K562 (cell line): ENCODE measurements around the gene S100A2. TPM values are rescaled to one million over a fixed set of nuclear protein-coding genes. Genes with fewer than 3 reads are reported as not detected.
A peak's percentile ranks its signal among the peaks of the same experiment; 100 is the strongest.

Experiments used
- ARID4B ChIP-seq: sonication (generic); formaldehyde crosslinking; IDR thresholded peaks from 2 replicates; pipeline ENCODE4 v1.8.0; 2022; ENCODE audit warnings: mild to moderate bottlenecking, missing genetic modification reagents
- CBX3 ChIP-seq, 2 experiments: IDR thresholded peaks; 1 replicate in 1 of 2; 2 replicates in 1 of 2; pipeline ENCODE4 v1.6.1; 2012; ENCODE audit warnings: inconsistent platforms in 2 of 2, low read length in 2 of 2, borderline replicate concordance in 1 of 2, control low read depth in 1 of 2
- DDX20 ChIP-seq: fragments of 450-650 bp; IDR thresholded peaks from 2 replicates; pipeline ENCODE4 v1.6.1; 2016; ENCODE audit warnings: missing genetic modification characterization, low read depth, mild to moderate bottlenecking, missing compliant biosample characterization, moderate library complexity
- ETS1 ChIP-seq: conservative IDR thresholded peaks from 2 replicates; pipeline ENCODE4 v1.6.1; 2011; ENCODE audit warnings: low read depth, mild to moderate bottlenecking, low read length; ENCODE audit not compliant: control insufficient read depth
- FOSL1 ChIP-seq: fragments of 200-800 bp; sonication (Bioruptor generic); conservative IDR thresholded peaks from 2 replicates; pipeline ENCODE4 v1.6.1; 2016; ENCODE audit warnings: missing genetic modification characterization, missing compliant biosample characterization
- HNRNPL ChIP-seq: fragments of 200-400 bp; formaldehyde crosslinking; IDR thresholded peaks from 2 replicates; pipeline ENCODE4 v1.6.1; 2017; ENCODE audit warnings: low read depth, mild to moderate bottlenecking, low read length
- JUNB ChIP-seq: fragments of 450-650 bp; formaldehyde crosslinking; conservative IDR thresholded peaks from 2 replicates; pipeline ENCODE4 v1.4.0; 2020; ENCODE audit warnings: mild to moderate bottlenecking
- MXD1 ChIP-seq: fragments of 250-450 bp; sonication (Bioruptor Pico); IDR thresholded peaks from 2 replicates; pipeline ENCODE4 v1.8.0; 2021; ENCODE audit warnings: borderline replicate concordance, mild to moderate bottlenecking, moderate library complexity; ENCODE audit not compliant: poor library complexity, severe bottlenecking
- THRB ChIP-seq: fragments of 450-650 bp; formaldehyde crosslinking; conservative IDR thresholded peaks from 2 replicates; pipeline ENCODE4 v1.4.0; 2022; ENCODE audit warnings: mild to moderate bottlenecking, missing genetic modification characterization
- ZC3H4 ChIP-seq: sonication (generic); formaldehyde crosslinking; IDR thresholded peaks from 2 replicates; pipeline ENCODE4 v1.9.0; 2021; ENCODE audit warnings: missing genetic modification reagents, borderline replicate concordance
- ZFP91 ChIP-seq: sonication (generic); formaldehyde crosslinking; IDR thresholded peaks from 2 replicates; pipeline ENCODE4 v1.8.0; 2022; ENCODE audit warnings: mild to moderate bottlenecking, missing genetic modification reagents
- ZNF197 ChIP-seq: fragments of 200-800 bp; sonication (Bioruptor generic); IDR thresholded peaks from 2 replicates; pipeline ENCODE4 v1.6.1; 2016; ENCODE audit warnings: low read depth, missing genetic modification characterization, missing compliant biosample characterization
- ZNF316 ChIP-seq: fragments of 450-650 bp; IDR thresholded peaks from 2 replicates; pipeline ENCODE4 v1.6.1; 2016
- ZNF584 ChIP-seq: fragments of 200-800 bp; sonication (Bioruptor generic); IDR thresholded peaks from 2 replicates; pipeline ENCODE4 v1.6.1; 2016; ENCODE audit warnings: low read depth, mild to moderate bottlenecking, missing genetic modification characterization, missing compliant biosample characterization
- polyA plus RNA-seq, 8 experiments: library from polyadenylated mRNA; depleted of rRNA in 4 of 8; stranded (reverse) in 5 of 8; unstranded in 3 of 8; fragments of >200 nt; fragmentation: Nextera tagmentation in 2 of 8; fragmentation: Illumina TruSeq in 1 of 8; extraction: Ambion mirVana in 2 of 8; extraction: Trizol in 1 of 8; gene quantifications; 2 replicates each; pipeline versions ENCODE4 v1.2.1 to v1.2.3, GENCODE V29; 2011 to 2014; ENCODE audit warnings: inconsistent platforms in 1 of 8, missing spikeins in 1 of 8
- total RNA-seq, 7 experiments: library from RNA; depleted of rRNA in 6 of 7; stranded (reverse); fragments of >200 nt in 6 of 7; fragmentation: Illumina TruSeq in 2 of 7; extraction: Trizol in 2 of 7; gene quantifications; 2 replicates each; pipeline versions ENCODE4 v1.2.1 to v1.2.3, GENCODE V29; 2011 to 2021; ENCODE audit warnings: low replicate concordance in 1 of 7

S100A2 gene
- total and polyA plus RNA-seq, 9 of the 15 experiments (the other 6 are each of a cell fraction or from before 2014, with no cell fraction given) = 0.28 to 0.65 (median 0.44) TPM; not detected in 4

- TF ChIP-seq THRB (CRISPR knock-in tag) (no peak), ZC3H4 (CRISPR knock-in tag) (no peak), MXD1 (CRISPR knock-in tag) (no peak), HNRNPL (no peak), ZFP91 (CRISPR knock-in tag) (no peak), CBX3 (IDR thresholded peaks at IDR 0.05; ENCODE audit: borderline replicate concordance in 1 of 2, low read length in 2 of 2) (no peak), ARID4B (CRISPR knock-in tag) (no peak), FOSL1 (tag) (peak; percentile 64), JUNB (CRISPR knock-in tag) (no peak), ZNF584 (CRISPR knock-in tag) (no peak), ZNF316 (no peak), DDX20 (tag) (no peak), ETS1 (no peak), ZNF197 (no peak)
Observed at GRCh38 chr1:153608742-153609584, 43.3 kb upstream of the S100A2 start (continued).
